ENCODE measurements around the gene TMEM266.

GRCh38 chr15:76071806-76072205 lies 12.0 kb downstream of the TMEM266 start:
- TF ChIP-seq, protein P1, sequence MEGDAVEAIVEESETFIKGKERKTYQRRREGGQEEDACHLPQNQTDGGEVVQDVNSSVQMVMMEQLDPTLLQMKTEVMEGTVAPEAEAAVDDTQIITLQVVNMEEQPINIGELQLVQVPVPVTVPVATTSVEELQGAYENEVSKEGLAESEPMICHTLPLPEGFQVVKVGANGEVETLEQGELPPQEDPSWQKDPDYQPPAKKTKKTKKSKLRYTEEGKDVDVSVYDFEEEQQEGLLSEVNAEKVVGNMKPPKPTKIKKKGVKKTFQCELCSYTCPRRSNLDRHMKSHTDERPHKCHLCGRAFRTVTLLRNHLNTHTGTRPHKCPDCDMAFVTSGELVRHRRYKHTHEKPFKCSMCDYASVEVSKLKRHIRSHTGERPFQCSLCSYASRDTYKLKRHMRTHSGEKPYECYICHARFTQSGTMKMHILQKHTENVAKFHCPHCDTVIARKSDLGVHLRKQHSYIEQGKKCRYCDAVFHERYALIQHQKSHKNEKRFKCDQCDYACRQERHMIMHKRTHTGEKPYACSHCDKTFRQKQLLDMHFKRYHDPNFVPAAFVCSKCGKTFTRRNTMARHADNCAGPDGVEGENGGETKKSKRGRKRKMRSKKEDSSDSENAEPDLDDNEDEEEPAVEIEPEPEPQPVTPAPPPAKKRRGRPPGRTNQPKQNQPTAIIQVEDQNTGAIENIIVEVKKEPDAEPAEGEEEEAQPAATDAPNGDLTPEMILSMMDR (IDR thresholded peaks at IDR 0.05; ENCODE audit: insufficient read depth, low read length, poor library complexity, severe bottlenecking): no peak
- TF ChIP-seq EZH2phosphoT487 (conservative IDR thresholded peaks at IDR 0.05; ENCODE audit: low read length): no peak
